MCF 10A (cell line): ENCODE data around the gene C22orf23. TPM values are rescaled to one million over a fixed set of nuclear protein-coding genes. Genes with fewer than 3 reads are reported as not detected.

Experiments
- BruUV-seq: library from RNA; stranded (reverse); fragments of 400-500 nt; replicated peaks from 2 replicates; lab custom pipeline; 2021; lab: Mats Ljungman, UMichigan
- CTCF ChIA-PET: fragments of 300-600 bp; sonication (Branson Sonifier 250); formaldehyde crosslinking; extraction: SDS; loops from one replicate; lab custom pipeline; 2021; ENCODE audit warnings: antibody characterized with exemption, inconsistent platforms; lab: Yijun Ruan, JAX
- POLR2A ChIA-PET: fragments of 300-600, 350-650 bp; sonication (Branson Sonifier 250); formaldehyde crosslinking; extraction: SDS; loops from one replicate; lab custom pipeline; 2020; ENCODE audit warnings: antibody characterized with exemption, inconsistent platforms; lab: Yijun Ruan, JAX
- DNase-seq: peaks from one replicate; pipeline ENCODE4 v3.0.0-alpha.2; 2018; ENCODE audit not compliant: unreplicated experiment
- H3K27ac Mint-ChIP-seq: one replicate; pipeline ENCODE4 v1.8.0; 2022; ENCODE audit warnings: mild to moderate bottlenecking, low read depth, mixed read lengths; ENCODE audit not compliant: unreplicated experiment
- H3K27me3 Mint-ChIP-seq: one replicate; pipeline ENCODE4 v1.8.0; 2022; ENCODE audit warnings: mixed read lengths; ENCODE audit not compliant: insufficient read depth, unreplicated experiment
- H3K36me3 Mint-ChIP-seq: one replicate; pipeline ENCODE4 v1.8.0; 2022; ENCODE audit warnings: mild to moderate bottlenecking, moderate library complexity, mixed read lengths; ENCODE audit not compliant: insufficient read depth, unreplicated experiment
- H3K4me1 Mint-ChIP-seq: one replicate; pipeline ENCODE4 v1.8.0; 2022; ENCODE audit warnings: mixed read lengths; ENCODE audit not compliant: insufficient read depth, unreplicated experiment
- H3K4me3 Mint-ChIP-seq: one replicate; pipeline ENCODE4 v1.8.0; 2022; ENCODE audit warnings: mild to moderate bottlenecking, moderate library complexity, mixed read lengths; ENCODE audit not compliant: unreplicated experiment
- H3K9me3 Mint-ChIP-seq: one replicate; pipeline ENCODE4 v1.8.0; 2022; ENCODE audit warnings: mixed read lengths; ENCODE audit not compliant: unreplicated experiment
- CTCF ChIP-seq: fragments of 200-600 bp; IDR thresholded peaks from one replicate; pipeline ENCODE4 v1.8.0; 2022; ENCODE audit warnings: antibody characterized with exemption, mild to moderate bottlenecking; ENCODE audit not compliant: unreplicated experiment
- intact Hi-C: fragments of 100-400 bp; cut with micrococcal nuclease; formaldehyde crosslinking; loops from 2 replicates; pipeline ENCODE4 v1.14.1; 2022
- total RNA-seq: library from RNA; stranded (reverse); gene quantifications from 2 replicates; pipeline ENCODE4 v1.2.3, GENCODE V29; 2022

The C22orf23 gene
- total RNA-seq, 1 experiment from 2014 or later = not detected

- no TSS peak for BruUV-seq
- TF ChIP-seq CTCF = no peak
- Mint-ChIP-seq H3K4me3 (no peak overlapping the region), H3K9me3 (no peaks in the 10 kb centered on the region), H3K27ac (peak overlapping the region; percentile 35), H3K27me3 (no peaks in the 10 kb centered on the region), H3K36me3 (no peaks in the 10 kb centered on the region), H3K4me1 (peaks cover 42% of the 10 kb centered on the region)
- POLR2A ChIA-PET = interaction anchor here (0.7 kb wide), 1 partner anchor 10 kb away, joined by 3 read pairs; no protein-coding TSS in a partner anchor
- CTCF ChIA-PET = interaction anchor here (0.6 to 1.4 kb wide), 2 partner anchors 10 to 132 kb away, joined by 5 to 7 read pairs; no protein-coding TSS in a partner anchor
- intact Hi-C loops = no loop called here
- DNase-seq = no peak
Measured at GRCh38 chr22:37995460-37995859, 42.1 kb upstream of the C22orf23 start.

GRCh38 chr22:37994982-37995381 is 41.6 kb upstream of the C22orf23 start:
- no TSS peak for BruUV-seq
- Mint-ChIP-seq H3K4me1 (peaks cover 37% of the 10 kb centered on the region), H3K4me3 (no peak overlapping the region), H3K9me3 (no peaks in the 10 kb centered on the region), H3K27me3 (no peaks in the 10 kb centered on the region), H3K27ac (no peak overlapping the region), H3K36me3 (no peaks in the 10 kb centered on the region)
- POLR2A ChIA-PET = interaction anchor here (0.7 kb wide), 1 partner anchor 10 kb away, joined by 3 read pairs; no protein-coding TSS in a partner anchor
- intact Hi-C loops = no loop called here
- no peak for DNase-seq
- CTCF ChIA-PET = interaction anchor here (0.6 to 1.4 kb wide), 3 partner anchors 10 to 132 kb away, joined by 3 to 7 read pairs (median 5); no protein-coding TSS in a partner anchor
- no peak for TF ChIP-seq CTCF

- H3K4me3 Mint-ChIP-seq = no peak overlapping the region
- ChIA-PET POLR2A (interaction anchor here (0.7 to 0.8 kb wide), 3 partner anchors 23 to 76 kb away, joined by 3 read pairs; no protein-coding TSS in a partner anchor), CTCF (interaction anchor here (1.0 to 1.4 kb wide), 2 partner anchors 58 to 131 kb away, joined by 3 to 7 read pairs; no protein-coding TSS in a partner anchor)
- DNase-seq = no peak
- BruUV-seq = no TSS peak
- no peaks in the 10 kb centered on the region for H3K27me3 Mint-ChIP-seq
- H3K36me3 Mint-ChIP-seq = no peaks in the 10 kb centered on the region
- H3K27ac Mint-ChIP-seq = no peak overlapping the region
- no peaks in the 10 kb centered on the region for H3K9me3 Mint-ChIP-seq
- intact Hi-C loops = no loop called here
- no peak for TF ChIP-seq CTCF
- H3K4me1 Mint-ChIP-seq = peaks cover 28% of the 10 kb centered on the region
Measured at GRCh38 chr22:37994049-37994448, 40.6 kb upstream of the C22orf23 start.

GRCh38 chr22:37991731-37992442 is 38.5 kb upstream of the C22orf23 start:
- H3K27ac Mint-ChIP-seq = no peak overlapping the region
- H3K36me3 Mint-ChIP-seq = no peaks in the 10 kb centered on the region
- H3K4me3 Mint-ChIP-seq = no peak overlapping the region
- intact Hi-C loops = no loop called here
- ChIA-PET POLR2A (no interaction called here), CTCF (interaction anchor here (0.6 kb wide), 1 partner anchor 128 kb away, joined by 4 read pairs; no protein-coding TSS in a partner anchor)
- peaks cover 12% of the 10 kb centered on the region for H3K4me1 Mint-ChIP-seq
- H3K27me3 Mint-ChIP-seq = no peaks in the 10 kb centered on the region
- TF ChIP-seq CTCF = no peak
- H3K9me3 Mint-ChIP-seq = no peaks in the 10 kb centered on the region
- BruUV-seq = no TSS peak
- DNase-seq = no peak
